GM21360 (cell line): Measurements from ENCODE around the gene TTYH3.

Experiments used
- ATAC-seq: cut with Tn5 transposase; IDR thresholded peaks from one replicate; pipeline ENCODE4 v1.9.1; 2021; ENCODE audit warnings: mild to moderate bottlenecking, moderate library complexity; ENCODE audit not compliant: unreplicated experiment

TTYH3 gene

GRCh38 chr7:2646336-2646679 lies 14.5 kb downstream of the TTYH3 start:
- no peak for ATAC-seq

GRCh38 chr7:2646680-2647571 lies 15.1 kb downstream of the TTYH3 start:
- no peak for ATAC-seq

DNA sequence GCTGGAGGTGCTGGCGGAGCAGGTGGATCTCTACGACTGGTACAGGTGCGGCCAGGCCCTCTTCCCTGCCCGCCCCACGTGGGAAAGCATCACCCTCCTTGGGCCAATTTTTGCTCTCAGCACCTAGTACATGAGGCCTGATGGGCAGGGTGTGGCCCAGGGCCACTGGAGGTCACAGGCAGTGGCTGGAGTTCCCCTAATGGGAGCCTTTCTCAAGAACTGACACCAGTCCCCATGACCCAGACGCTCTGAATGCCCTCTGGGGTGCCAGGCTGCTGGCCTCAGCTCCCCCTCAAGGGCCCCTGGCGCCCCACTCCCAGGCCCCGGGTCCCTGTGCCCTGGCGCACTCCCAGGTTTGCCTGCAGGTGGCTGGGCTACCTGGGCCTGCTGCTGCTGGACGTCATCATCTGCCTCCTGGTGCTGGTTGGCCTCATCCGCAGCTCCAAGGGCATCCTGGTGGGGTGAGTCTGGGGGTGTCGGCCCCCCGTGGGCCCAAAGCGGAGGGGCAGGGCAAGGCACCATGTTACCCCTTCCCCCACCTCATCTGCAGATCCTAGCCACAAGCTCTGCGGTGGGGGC lies 15.9 kb downstream of the TTYH3 start:
- no peak for ATAC-seq

- ATAC-seq = no peak
These were observed 17.5 kb downstream of the TTYH3 start for GRCh38 chr7:2649139-2649838.

DNA sequence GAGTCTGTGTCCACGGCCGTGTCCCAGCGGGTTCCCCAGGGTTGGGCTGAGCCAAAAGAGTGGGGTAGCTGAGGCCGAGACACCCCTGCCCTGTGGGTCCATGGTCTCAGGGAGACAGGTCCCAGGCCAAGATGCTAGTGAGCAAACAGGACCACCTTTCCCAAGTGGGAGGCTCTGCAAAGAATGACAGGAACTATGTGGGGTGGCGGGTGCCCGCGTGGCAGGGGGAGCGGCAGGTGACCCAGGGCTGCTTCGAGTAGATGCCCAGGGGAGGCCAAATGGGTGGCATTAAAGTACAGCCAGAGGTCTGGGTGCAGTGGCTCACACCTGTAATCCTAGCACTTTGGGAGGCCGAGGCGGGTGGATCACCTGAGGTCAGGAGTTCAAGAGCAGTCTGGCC lies 18.2 kb downstream of the TTYH3 start:
- ATAC-seq = no peak

GRCh38 chr7:2650451-2650850 lies 18.7 kb downstream of the TTYH3 start:
- ATAC-seq = no peak

- ATAC-seq = no peak
These were observed 19.6 kb downstream of the TTYH3 start for GRCh38 chr7:2651336-2651735.

DNA sequence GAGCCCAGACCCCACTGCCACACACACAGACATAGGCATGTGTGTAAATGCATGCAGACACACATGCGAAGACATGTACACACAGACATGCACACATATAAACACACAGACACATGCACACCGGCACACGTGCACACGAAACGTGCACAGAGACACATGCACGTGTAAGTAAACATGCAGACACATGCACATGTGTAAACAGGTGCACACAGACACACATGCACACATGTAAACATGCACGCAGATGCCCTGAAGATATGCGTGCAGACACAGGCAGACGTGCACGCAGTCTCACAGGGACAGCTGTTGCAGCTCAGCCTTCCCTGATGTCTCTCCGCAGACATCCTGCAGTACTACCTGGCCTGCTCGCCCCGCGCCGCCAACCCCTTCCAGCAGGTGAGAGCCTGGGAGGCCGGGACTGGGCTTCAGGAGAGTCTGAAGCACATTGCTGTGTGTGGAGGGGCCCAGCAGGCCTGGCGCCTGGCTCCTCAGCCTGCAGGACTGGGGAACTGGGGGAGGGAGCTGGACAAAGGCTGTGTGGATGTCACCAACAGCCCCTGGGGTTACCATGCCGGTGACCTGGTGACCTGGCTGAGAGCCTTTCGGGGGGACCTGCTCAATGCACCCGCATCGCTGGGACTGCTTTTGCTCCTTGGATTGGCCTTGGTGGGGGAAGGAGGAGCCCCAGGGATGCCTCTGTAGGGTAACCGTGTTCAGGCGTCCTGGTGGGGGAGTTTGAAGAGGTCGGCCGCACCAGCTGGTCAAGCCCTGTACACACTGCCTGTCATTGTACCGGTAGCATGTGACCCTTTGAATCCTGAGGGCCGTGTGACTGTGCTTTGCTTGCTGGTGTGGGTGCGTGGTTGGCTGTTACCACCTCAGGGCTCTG lies 20.3 kb downstream of the TTYH3 start:
- no peak for ATAC-seq

DNA sequence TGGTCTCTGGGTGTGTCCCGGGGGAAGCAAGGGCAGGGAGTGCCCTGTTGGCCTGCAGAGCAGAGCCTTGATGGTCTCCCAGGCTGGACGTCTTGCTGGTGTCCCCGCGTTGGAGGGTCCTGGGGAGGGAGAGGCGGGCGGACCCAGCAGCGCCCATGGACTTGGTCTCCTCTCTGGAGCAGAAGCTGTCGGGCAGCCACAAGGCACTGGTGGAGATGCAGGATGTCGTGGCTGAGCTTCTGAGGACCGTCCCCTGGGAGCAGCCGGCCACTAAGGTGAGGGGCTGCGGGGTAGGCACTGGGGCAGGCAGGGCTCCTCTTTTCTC lies 20.9 kb downstream of the TTYH3 start:
- ATAC-seq = no peak

DNA sequence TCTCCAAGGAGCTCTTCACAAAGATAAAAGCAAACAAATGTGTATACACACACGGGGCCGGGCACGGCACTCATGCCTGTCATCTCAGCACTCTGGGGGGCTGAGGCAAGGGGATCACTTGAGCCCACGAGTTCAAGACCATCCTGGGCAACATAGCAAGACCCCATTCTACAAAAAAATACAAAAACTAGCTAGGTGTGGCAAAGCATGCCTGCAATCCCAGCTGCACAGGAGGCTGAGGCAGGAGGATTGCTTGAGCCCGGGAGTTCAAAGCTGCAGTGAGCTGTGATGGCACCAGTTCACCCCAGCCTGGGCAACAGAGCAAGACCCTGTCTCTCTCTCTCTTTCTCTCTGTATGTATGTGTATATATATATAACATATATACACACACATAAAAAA lies 22.3 kb downstream of the TTYH3 start:
- no peak for ATAC-seq

DNA sequence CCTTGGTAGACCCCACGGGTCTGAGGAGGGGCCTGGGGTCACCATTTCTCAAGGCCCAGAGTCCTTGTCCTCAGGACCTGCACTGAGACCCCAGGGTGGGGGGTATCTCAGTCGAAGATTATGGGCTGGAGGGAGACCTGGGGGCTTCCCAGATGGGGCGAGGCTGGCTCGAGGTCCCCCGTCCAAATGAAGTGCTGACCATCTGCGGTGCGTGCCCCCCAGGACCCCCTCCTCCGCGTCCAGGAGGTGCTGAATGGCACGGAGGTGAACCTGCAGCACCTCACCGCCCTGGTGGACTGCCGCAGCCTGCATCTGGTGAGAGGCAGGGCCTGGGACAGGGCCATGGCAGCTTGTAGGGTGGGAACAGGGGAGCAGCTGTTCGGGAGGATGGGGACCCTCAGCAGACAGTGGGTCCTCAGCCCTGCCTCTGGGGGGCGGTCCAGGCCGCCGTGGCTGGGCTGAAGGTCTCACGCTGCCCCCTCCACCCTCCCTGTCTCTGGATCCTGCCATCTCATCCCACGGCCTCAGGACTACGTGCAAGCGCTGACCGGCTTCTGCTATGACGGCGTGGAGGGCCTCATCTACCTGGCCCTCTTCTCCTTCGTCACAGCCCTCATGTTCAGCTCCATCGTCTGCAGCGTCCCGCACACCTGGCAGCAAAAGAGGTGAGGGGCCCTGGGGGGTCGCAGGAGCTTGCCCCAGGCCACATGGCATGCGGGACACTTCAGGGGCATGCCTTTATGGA lies 24.3 kb downstream of the TTYH3 start:
- no peak for ATAC-seq

GRCh38 chr7:2657208-2657607 lies 25.4 kb downstream of the TTYH3 start:
- ATAC-seq = no peak

GRCh38 chr7:2657920-2658671 lies 26.3 kb downstream of the TTYH3 start:
- no peak for ATAC-seq

- ATAC-seq = no peak
These were observed 27.2 kb downstream of the TTYH3 start for GRCh38 chr7:2658941-2659340.

GRCh38 chr7:2659556-2660358 lies 28.0 kb downstream of the TTYH3 start:
- ATAC-seq = no peak

DNA sequence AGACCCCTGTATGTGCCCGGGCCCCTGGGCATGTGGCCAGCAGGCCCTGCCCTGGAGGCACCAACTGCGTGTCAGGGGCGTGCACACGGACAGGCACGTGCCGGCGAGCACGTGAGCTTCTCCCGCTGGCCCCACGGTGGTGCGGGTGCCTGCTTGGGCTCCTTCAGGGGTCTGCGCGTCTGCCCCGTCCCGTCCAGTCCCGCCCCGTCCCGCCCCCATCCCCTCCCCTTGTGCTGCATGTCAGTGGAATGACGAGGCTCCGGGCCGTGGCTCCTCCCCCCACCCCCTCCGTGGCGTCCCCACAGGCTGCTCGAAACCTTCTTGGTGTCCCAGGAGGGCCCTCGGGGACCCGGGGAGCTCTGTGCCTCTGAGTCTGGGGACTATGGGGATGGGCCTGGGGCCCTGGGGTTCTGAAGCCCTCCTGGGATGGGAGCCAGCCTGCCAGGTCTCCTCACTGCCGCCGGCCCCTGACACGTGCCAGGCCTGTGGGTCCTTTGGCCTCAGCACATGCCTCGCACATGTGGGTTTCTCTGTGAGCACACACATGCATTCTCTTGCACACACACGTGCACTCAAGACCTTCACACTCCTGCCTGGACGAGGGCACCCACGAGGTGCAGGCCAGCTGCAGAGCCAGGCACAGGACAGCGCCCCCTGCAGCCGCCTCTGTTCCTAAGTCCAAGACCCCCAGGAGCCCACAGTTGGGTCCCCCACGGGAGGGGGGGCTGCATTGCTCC lies 28.7 kb downstream of the TTYH3 start:
- ATAC-seq = no peak

GRCh38 chr7:2661096-2661449 lies 29.3 kb downstream of the TTYH3 start:
- no peak for ATAC-seq

- ATAC-seq = no peak
These were observed 30.0 kb downstream of the TTYH3 start for GRCh38 chr7:2661602-2662272.
